GM12878 (cell line): Measurements from ENCODE around the gene CPD. TPM values are rescaled to one million over a fixed set of nuclear protein-coding genes. Genes with fewer than 3 reads are reported as not detected.

Source experiments
- EGR1 ChIP-seq, 2 experiments: IDR thresholded peaks; 1 replicate in 1 of 2; 2 replicates in 1 of 2; pipeline ENCODE4 v1.6.1; 2011 to 2012; ENCODE audit warnings: low read depth in 2 of 2, low read length in 2 of 2, borderline replicate concordance in 1 of 2, mild to moderate bottlenecking in 1 of 2, moderate library complexity in 1 of 2
- KDM1A ChIP-seq: fragments of 200-600 bp; sonication (generic); IDR thresholded peaks from 2 replicates; pipeline ENCODE4 v1.6.1; 2016; ENCODE audit warnings: borderline replicate concordance
- NR2C2 ChIP-seq: IDR thresholded peaks from 2 replicates; pipeline ENCODE4 v1.6.1; 2011; ENCODE audit warnings: borderline replicate concordance, low read depth; ENCODE audit not compliant: control insufficient read depth, insufficient read length
- PML ChIP-seq: IDR thresholded peaks from 2 replicates; pipeline ENCODE4 v1.6.1; 2012; ENCODE audit warnings: low read length, inconsistent platforms
- RCOR1 ChIP-seq: conservative IDR thresholded peaks from 2 replicates; pipeline ENCODE4 v1.6.1; 2012; ENCODE audit warnings: low read depth, low read length, improper control_type of control experiment
- RFX5 ChIP-seq: IDR thresholded peaks from 2 replicates; pipeline ENCODE4 v1.6.1; 2011; ENCODE audit warnings: low read depth, low read length, improper control_type of control experiment
- SIX5 ChIP-seq: IDR thresholded peaks from 2 replicates; pipeline ENCODE4 v1.6.1; 2011; ENCODE audit warnings: mild to moderate bottlenecking, low read depth, low read length, moderate library complexity; ENCODE audit not compliant: severe bottlenecking
- SRF ChIP-seq, 2 experiments: IDR thresholded peaks; 2 replicates each; pipeline ENCODE4 v1.6.1; 2011; ENCODE audit warnings: low read depth in 2 of 2, low read length in 2 of 2, mild to moderate bottlenecking in 1 of 2, moderate library complexity in 1 of 2
- ZBTB40 ChIP-seq: fragments of 450-650 bp; IDR thresholded peaks from 2 replicates; pipeline ENCODE4 v1.6.1; 2016; ENCODE audit warnings: mild to moderate bottlenecking, moderate library complexity, borderline replicate concordance
- polyA plus RNA-seq, 11 experiments: library from polyadenylated mRNA; depleted of rRNA in 4 of 11; unstranded in 6 of 11; stranded (reverse) in 5 of 11; fragments of >200 nt; fragmentation: Nextera tagmentation in 4 of 11; fragmentation: Illumina TruSeq in 1 of 11; extraction: Ambion mirVana in 4 of 11; extraction: Trizol in 1 of 11; gene quantifications; 1 replicate in 1 of 11; 2 replicates in 10 of 11; pipeline versions ENCODE4 v1.2.1 to v1.2.3, GENCODE V29; 2011 to 2016; ENCODE audit warnings: inconsistent platforms in 2 of 11, missing spikeins in 2 of 11, low read depth in 1 of 11
- total RNA-seq, 4 experiments: library from RNA; depleted of rRNA in 3 of 4; stranded (reverse); fragments of >200 nt in 3 of 4; fragmentation: Illumina TruSeq in 1 of 4; extraction: Trizol in 1 of 4; gene quantifications; 2 replicates each; pipeline versions ENCODE4 v1.2.1 to v1.2.3, GENCODE V29; 2013 to 2021
- TF ChIP-seq, protein P1 (sequence below): fragments of 450-650 bp; formaldehyde crosslinking; IDR thresholded peaks from 2 replicates; pipeline ENCODE4 v1.5.0; 2022; ENCODE audit warnings: mild to moderate bottlenecking, missing genetic modification characterization
- TF ChIP-seq, protein P2 (sequence below): fragments of 450-650 bp; IDR thresholded peaks from 2 replicates; pipeline ENCODE4 v1.6.1; 2017; ENCODE audit warnings: antibody characterized with exemption, mild to moderate bottlenecking, moderate library complexity
- TF ChIP-seq, protein P3 (sequence below): IDR thresholded peaks from 2 replicates; pipeline ENCODE4 v1.6.1; 2011; ENCODE audit warnings: low read depth, mild to moderate bottlenecking, low read length, moderate library complexity, borderline replicate concordance; ENCODE audit errors: extremely low read depth
- TF ChIP-seq, protein P4 (sequence below): IDR thresholded peaks from 2 replicates; pipeline ENCODE4 v1.6.1; 2011; ENCODE audit warnings: low read depth, low read length, improper control_type of control experiment, borderline replicate concordance

The CPD gene
- total and polyA plus RNA-seq, 10 of the 15 experiments (the other 5 are each of a cell fraction or from before 2014, with no cell fraction given) = 3.5 to 24.2 (median 15.7) TPM

DNA sequence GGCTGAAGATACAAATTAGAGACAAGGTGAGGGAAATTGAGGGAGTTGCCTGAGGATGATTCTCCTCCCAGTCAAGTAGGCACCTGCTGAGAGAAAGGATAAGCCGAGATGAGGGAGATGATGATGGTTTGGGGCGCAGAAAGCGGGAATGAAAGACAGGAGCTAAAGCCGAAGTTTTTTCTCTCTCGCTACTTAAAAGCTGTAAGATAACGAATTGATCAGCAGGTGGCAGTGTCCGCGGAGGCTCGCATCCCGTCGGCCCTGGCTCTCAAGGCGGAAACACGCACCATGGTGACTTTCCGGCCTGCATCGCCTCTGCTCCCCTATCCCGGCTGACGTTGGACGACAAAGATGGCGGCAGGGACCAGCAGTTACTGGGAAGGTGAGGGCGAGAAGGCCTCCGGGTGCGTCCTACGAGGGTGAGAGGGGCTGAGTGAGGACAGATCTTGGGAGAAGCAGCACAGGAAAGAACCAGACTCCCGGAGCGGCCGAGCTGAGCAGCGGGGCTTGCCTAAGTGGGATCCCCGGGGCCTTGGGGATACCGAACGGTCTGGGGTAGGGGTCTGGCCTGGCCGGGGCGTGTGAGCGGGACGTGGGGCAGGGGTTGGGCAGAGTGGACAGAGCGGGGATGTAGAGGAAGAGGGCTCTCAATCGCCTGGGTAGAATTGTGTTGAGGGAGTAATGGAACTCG lies 98.5 kb downstream of the CPD start, which contains the start of gene GOSR1 (continued):
- TF ChIP-seq, protein P1, sequence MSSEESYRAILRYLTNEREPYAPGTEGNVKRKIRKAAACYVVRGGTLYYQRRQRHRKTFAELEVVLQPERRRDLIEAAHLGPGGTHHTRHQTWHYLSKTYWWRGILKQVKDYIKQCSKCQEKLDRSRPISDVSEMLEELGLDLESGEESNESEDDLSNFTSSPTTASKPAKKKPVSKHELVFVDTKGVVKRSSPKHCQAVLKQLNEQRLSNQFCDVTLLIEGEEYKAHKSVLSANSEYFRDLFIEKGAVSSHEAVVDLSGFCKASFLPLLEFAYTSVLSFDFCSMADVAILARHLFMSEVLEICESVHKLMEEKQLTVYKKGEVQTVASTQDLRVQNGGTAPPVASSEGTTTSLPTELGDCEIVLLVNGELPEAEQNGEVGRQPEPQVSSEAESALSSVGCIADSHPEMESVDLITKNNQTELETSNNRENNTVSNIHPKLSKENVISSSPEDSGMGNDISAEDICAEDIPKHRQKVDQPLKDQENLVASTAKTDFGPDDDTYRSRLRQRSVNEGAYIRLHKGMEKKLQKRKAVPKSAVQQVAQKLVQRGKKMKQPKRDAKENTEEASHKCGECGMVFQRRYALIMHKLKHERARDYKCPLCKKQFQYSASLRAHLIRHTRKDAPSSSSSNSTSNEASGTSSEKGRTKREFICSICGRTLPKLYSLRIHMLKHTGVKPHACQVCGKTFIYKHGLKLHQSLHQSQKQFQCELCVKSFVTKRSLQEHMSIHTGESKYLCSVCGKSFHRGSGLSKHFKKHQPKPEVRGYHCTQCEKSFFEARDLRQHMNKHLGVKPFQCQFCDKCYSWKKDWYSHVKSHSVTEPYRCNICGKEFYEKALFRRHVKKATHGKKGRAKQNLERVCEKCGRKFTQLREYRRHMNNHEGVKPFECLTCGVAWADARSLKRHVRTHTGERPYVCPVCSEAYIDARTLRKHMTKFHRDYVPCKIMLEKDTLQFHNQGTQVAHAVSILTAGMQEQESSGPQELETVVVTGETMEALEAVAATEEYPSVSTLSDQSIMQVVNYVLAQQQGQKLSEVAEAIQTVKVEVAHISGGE (CRISPR knock-in tag) = no peak
- TF ChIP-seq NR2C2 (no peak), KDM1A (no peak), SRF (IDR thresholded peaks at IDR 0.05; ENCODE audit: low read depth in 2 of 2, low read length in 2 of 2) (peak in 1 of 2 experiments; percentile 65; a peak in 1 of 4 replicates), ZBTB40 (peak; percentile 91), PML (peak; percentile 76), EGR1 (IDR thresholded peaks at IDR 0.05; ENCODE audit: borderline replicate concordance in 1 of 2, low read depth in 2 of 2, low read length in 2 of 2) (peak in 1 of 2 experiments; percentile 62; a peak in 2 of 3 replicates), SIX5 (peak; percentile 38), RFX5 (peak; percentile 33; the same call in 1 of the 2 replicates), RCOR1 (0 out of 2 replicates have a peak, but pooled peaks have one; percentile 28)
- TF ChIP-seq, protein P2, sequence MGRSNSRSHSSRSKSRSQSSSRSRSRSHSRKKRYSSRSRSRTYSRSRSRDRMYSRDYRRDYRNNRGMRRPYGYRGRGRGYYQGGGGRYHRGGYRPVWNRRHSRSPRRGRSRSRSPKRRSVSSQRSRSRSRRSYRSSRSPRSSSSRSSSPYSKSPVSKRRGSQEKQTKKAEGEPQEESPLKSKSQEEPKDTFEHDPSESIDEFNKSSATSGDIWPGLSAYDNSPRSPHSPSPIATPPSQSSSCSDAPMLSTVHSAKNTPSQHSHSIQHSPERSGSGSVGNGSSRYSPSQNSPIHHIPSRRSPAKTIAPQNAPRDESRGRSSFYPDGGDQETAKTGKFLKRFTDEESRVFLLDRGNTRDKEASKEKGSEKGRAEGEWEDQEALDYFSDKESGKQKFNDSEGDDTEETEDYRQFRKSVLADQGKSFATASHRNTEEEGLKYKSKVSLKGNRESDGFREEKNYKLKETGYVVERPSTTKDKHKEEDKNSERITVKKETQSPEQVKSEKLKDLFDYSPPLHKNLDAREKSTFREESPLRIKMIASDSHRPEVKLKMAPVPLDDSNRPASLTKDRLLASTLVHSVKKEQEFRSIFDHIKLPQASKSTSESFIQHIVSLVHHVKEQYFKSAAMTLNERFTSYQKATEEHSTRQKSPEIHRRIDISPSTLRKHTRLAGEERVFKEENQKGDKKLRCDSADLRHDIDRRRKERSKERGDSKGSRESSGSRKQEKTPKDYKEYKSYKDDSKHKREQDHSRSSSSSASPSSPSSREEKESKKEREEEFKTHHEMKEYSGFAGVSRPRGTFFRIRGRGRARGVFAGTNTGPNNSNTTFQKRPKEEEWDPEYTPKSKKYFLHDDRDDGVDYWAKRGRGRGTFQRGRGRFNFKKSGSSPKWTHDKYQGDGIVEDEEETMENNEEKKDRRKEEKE = no peak
- TF ChIP-seq, protein P3, sequence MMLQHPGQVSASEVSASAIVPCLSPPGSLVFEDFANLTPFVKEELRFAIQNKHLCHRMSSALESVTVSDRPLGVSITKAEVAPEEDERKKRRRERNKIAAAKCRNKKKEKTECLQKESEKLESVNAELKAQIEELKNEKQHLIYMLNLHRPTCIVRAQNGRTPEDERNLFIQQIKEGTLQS = no peak
- TF ChIP-seq, protein P4, sequence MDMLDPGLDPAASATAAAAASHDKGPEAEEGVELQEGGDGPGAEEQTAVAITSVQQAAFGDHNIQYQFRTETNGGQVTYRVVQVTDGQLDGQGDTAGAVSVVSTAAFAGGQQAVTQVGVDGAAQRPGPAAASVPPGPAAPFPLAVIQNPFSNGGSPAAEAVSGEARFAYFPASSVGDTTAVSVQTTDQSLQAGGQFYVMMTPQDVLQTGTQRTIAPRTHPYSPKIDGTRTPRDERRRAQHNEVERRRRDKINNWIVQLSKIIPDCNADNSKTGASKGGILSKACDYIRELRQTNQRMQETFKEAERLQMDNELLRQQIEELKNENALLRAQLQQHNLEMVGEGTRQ = no peak
